ENCODE data around the gene CHGA.

Gene CHGA

DNA sequence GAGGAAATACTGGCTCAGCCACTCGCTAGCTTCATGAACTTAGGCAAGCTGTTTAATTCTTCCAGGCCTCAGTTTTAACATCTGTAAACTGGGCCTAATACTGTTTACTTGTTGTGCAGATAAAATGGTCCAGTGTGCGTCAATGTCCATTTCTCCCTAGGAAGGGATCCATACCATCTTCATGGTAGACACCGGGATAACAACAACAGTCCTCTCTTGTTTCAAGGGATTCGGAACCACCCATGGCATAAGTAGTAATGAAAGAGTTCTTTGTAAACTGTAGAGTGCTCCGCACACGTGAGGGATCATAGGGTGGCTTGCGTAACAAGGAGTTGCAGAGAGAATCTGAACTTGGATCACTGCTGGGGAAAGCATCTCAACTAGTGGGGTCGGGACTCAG is 17.3 kb upstream of the CHGA start:
- DNase-seq, result no peak

DNA sequence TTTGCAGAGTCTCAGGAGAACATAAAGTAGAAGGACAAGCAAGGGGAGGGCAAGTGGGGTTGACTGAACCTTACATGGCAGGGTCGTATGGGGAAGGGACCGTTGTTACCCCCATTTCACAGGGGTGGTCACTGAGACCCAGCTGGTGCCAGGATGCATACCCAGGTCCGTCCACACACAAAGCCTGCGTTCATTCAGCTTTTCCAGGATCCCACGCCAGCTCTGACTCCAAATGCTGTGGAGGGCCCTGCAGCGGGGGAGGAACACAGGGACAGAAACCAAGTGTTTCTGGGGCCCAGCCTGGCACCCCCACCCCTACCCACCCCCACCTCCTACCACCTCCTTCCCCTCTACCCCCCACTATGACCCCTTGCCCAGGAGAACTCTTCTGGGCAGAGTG is 16.5 kb upstream of the CHGA start:
- no peak for DNase-seq

GRCh38 chr14:92906823-92907222 is 16.1 kb upstream of the CHGA start:
- no peak for DNase-seq

DNA sequence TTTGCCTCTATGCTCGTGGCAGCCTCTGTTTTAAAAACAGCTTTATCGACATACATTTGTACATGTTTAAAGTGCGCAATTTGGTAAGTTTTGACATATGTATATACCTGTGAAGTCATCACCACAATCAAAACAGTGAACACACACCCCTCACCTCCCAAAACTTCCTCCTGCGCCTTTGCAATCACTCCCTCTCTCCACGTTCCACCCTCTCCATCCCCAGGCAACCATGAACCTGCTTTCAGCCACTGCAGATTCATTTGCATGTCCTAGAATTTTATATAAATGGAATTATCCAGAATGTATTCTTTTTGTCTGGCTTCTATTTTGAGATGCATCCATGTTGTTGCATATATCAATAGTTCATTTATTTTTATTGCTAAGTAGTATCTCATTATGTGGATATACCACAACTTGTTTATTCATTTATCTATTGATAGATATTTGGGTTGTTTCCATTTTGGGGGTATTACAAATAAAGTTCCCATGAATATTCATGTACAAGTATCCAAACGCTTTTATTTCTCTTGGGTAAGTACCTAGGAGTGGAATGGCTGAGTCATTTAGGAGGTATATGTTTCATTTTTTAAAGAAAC is 15.5 kb upstream of the CHGA start:
- no peak for DNase-seq

DNA sequence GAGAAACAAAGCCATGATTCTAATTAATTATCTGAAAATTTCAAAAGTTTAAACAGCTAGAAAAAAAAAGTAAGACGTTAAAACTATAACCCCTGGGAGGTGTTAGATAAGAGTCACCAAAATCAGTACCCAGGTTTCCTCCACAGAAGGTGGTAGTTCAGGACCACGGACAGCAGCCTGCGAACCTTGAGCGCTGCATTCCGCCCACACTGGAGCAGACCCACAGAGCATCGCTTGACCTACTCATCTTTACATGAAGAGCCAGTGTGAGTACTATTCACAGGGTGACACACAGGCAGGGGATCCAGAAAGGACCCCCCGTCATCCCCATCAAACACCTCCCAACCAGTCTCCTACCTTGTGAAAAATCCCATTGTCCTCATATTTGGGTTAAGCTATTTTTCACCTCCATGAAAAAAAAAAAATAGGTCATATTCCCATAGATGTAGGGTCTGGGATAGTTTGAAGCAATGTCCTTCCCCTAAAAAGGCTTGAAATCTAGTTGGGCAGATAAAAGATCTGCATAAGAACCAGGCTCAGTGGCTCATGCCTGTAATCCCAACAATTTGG is 8.8 kb upstream of the CHGA start:
- no peak for DNase-seq

- no peak for DNase-seq
These were observed 6.7 kb upstream of the CHGA start for GRCh38 chr14:92916201-92916600.

DNA sequence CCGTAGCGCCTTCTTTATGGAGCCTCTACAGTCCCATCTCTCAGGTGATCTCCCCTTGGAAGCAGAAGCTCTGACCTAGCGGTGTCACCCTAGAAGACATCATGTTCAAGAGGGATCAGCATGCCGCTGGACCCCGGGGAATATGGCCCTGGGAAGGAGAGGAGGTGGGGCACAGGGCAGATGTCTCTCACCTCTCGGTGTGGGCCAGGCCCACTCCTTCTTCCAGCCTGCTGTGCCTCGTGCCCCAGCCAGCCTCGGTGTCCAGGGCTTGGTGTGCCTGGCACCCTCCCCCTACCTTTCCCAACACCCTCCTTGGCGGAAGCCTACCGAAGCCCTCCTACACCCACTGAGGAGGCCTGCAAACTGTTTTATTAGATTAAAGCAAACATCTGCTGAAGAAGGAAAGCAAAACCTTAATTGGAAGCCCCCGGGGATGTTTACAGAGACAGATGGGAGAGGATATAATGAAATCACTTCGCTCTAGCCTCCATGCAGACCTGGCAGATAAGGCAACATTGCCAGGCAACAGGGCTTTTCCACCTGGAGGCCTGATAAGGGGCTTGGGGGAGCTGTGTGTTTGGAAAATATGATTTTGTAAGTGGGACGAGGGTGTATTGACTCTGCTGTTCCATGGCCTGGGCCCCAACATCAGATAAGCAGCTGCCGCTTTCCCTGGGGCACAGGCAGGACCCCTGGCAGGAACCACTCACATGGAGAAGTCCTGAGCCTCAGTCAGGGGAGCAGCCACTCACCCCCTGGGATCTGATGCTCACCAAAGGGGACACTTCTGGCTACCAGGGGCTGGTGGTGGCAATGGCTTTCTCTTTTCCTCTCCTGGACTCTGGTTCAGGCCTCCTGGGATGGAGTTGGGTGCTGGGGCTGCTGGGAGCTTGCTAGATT is 5.7 kb upstream of the CHGA start:
- no peak for DNase-seq

GRCh38 chr14:92917956-92918355 is 5.0 kb upstream of the CHGA start:
- no peak for DNase-seq

GRCh38 chr14:92920001-92920400 is 2.9 kb upstream of the CHGA start:
- DNase-seq, result no peak

- DNase-seq, result no peak
These were observed 705 bp upstream of the CHGA start for GRCh38 chr14:92922155-92922735.

DNA sequence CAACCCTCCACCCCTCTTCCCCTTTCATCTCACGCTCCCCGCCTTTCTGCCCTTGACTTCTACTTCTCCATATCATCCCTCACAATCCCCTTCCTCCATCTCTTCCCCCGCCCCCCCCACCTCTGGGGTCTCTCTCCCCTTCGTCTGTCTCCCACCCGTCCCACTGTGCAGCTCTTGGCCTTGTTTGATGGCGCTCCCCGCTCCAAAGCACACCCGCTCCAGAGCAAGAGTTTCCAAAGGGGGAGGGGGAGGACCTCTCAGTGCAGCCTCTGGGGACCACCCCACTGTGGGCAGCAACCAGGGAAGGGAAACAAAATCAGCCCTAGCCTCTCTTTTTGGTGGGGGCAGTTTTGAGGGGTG is 774 bp downstream of the CHGA start:
- no peak for DNase-seq

- no peak for DNase-seq
These were observed 1.3 kb downstream of the CHGA start for GRCh38 chr14:92924247-92924646.

GRCh38 chr14:92925446-92925845 is 2.5 kb downstream of the CHGA start:
- DNase-seq, result no peak

- no peak for DNase-seq
These were observed 3.4 kb downstream of the CHGA start for GRCh38 chr14:92926180-92926845.

DNA sequence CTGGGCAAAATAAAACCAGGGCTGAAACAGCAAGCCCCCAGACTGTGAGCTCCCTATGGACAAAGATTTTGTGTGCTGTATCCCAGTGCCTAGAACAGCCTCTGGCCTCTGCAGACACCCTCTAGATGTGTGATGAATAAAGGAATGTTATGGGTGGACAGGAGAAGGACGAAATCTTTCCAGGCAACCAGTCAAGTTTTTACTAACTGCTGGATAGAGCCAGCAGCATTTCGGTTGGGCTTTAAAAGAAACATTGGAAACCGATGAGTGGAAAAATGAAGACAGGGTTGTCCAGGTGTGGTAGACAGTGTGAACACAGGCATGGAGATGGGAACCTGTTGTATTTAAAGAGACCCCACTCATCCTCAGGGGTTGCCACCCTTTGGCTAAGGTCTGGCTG is 4.0 kb downstream of the CHGA start:
- DNase-seq, result no peak

- DNase-seq, result no peak
These were observed 4.7 kb downstream of the CHGA start for GRCh38 chr14:92927349-92928257.

GRCh38 chr14:92928258-92928629 is 5.3 kb downstream of the CHGA start:
- DNase-seq, result no peak

DNA sequence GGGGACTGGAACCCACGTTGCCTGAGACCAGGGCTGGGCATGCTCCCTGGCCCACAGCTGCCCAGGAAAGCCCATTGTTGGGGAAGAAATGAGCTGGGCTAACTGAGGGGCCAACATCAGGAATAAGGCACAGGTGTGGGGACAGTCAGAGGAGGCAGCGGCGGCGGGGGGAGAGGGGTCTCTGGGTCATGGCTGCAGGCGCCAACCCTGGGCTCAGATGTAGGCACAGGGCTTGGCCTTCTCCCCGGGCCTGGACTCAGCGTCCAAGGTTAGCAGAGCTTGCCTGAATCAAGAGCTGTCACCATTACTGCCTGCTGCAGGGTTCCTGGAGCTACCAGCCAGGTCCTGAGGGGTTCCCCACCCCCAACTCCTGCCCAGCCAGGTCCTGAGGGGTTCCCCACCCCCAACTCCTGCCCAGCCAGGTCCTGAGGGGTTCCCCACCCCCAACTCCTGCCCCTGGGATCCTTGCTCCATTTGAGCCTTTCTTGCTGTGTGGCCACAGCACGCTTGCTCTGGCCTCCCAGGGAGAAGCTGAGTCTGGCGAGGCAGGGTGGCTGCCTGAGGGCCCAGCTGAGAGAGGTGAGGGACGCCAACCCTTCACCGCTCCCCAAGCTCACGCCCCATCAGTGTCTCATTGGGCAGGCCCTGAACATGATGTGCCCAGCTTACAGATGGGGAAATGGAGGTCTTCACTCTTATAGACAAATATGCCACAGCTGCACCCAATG is 6.2 kb downstream of the CHGA start:
- DNase-seq, result no peak

DNA sequence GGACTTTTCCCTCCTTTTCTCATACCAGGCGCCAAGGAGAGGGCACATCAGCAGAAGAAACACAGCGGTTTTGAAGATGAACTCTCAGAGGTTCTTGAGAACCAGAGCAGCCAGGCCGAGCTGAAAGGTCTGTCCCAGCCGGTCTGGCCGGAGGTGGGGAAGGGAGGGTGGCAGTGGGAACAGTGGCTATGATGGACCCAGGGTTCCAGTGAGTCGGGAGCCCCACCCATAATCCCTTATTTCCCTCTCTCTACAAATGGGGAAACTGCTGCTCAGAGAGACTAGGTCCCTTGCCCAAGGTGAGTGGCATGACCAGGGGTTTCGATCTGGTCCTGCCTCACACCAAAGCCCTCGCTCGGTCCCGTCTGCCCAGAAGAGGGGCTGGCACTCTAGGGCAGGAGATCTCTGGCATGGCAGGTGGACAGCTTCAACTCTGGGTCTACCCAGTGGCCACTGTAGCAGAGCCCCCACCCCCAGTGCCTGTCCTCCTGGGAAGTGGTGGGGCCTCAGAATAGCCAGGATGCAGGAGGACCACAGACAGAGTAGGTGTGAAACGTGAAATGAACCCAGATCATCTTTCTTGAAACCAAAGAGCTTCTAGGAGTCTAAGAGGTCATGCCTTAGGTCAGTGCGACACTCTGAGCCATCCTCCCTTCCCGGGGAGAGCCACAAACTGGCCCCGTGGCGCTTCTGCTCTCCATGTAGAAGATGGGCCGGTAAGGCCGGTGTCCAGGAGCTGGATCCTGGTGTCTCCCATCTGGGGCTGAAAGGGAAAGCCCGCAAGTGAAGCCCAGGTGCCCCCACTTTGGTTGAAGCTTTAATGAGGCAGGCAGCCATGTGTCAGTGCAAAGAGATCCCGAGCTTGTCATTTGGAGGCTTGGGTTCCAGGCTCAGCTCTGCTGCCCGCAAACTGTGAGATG is 7.0 kb downstream of the CHGA start:
- no peak for DNase-seq

Data from SIG-M5 (cell line).